H9 (cell line): ENCODE measurements around the gene DEFB131B. TPM values are rescaled to one million over a fixed set of nuclear protein-coding genes. Genes with fewer than 3 reads are reported as not detected.

Experiments
- DNase-seq: peaks from one replicate; pipeline ENCODE4 v3.0.0-alpha.2; 2017
- H2AFZ ChIP-seq: one replicate; pipeline ENCODE4 v1.6.1; 2013; ENCODE audit warnings: mild to moderate bottlenecking, low read length, control low read depth, moderate library complexity
- H2AK5ac ChIP-seq: 2 replicates; pipeline ENCODE4 v1.6.1; 2013; ENCODE audit warnings: low read length, control low read depth, mixed read lengths; ENCODE audit not compliant: insufficient read length
- H2BK120ac ChIP-seq: one replicate; pipeline ENCODE4 v1.6.1; 2013; ENCODE audit warnings: low read depth, mild to moderate bottlenecking, low read length, control low read depth, inconsistent platforms; ENCODE audit not compliant: poor library complexity, severe bottlenecking
- H2BK12ac ChIP-seq: 2 replicates; pipeline ENCODE4 v1.6.1; 2013; ENCODE audit warnings: low read length, control low read depth, mixed read lengths, low read depth; ENCODE audit not compliant: insufficient read length
- H2BK15ac ChIP-seq: 2 replicates; pipeline ENCODE4 v1.6.1; 2013; ENCODE audit warnings: low read depth, low read length, control low read depth
- H2BK20ac ChIP-seq: one replicate; pipeline ENCODE4 v1.6.1; 2013; ENCODE audit warnings: low read depth, mild to moderate bottlenecking, low read length, control low read depth, inconsistent platforms; ENCODE audit not compliant: poor library complexity, severe bottlenecking
- H2BK5ac ChIP-seq: 2 replicates; pipeline ENCODE4 v1.6.1; 2013; ENCODE audit warnings: low read length, control low read depth, mixed read lengths; ENCODE audit not compliant: insufficient read length
- H3K14ac ChIP-seq: 2 replicates; pipeline ENCODE4 v1.6.1; 2013; ENCODE audit warnings: low read length, control low read depth; ENCODE audit not compliant: insufficient read depth
- H3K18ac ChIP-seq: 2 replicates; pipeline ENCODE4 v1.6.1; 2013; ENCODE audit warnings: low read depth, mild to moderate bottlenecking, mixed read lengths, low read length, control low read depth; ENCODE audit not compliant: insufficient read length
- H3K23ac ChIP-seq: 2 replicates; pipeline ENCODE4 v1.6.1; 2013; ENCODE audit warnings: low read length, control low read depth, mixed read lengths, low read depth; ENCODE audit not compliant: insufficient read length
- H3K23me2 ChIP-seq: 2 replicates; pipeline ENCODE4 v1.6.1; 2013; ENCODE audit warnings: low read depth, mild to moderate bottlenecking, mixed read lengths, low read length, control low read depth; ENCODE audit not compliant: insufficient read length, poor library complexity, severe bottlenecking
- H3K27ac ChIP-seq: 2 replicates; pipeline ENCODE4 v1.5.1; 2013; ENCODE audit warnings: low read length, control low read depth, mixed read lengths, low read depth; ENCODE audit not compliant: insufficient read length
- H3K27me3 ChIP-seq: 2 replicates; pipeline ENCODE4 v1.6.1; 2013; ENCODE audit warnings: low read length, control low read depth, inconsistent platforms; ENCODE audit not compliant: insufficient read depth
- H3K4ac ChIP-seq: 2 replicates; pipeline ENCODE4 v1.6.1; 2013; ENCODE audit warnings: low read depth, mild to moderate bottlenecking, control low read depth, inconsistent platforms, low read length, moderate library complexity
- H3K4me1 ChIP-seq: 2 replicates; pipeline ENCODE4 v1.6.1; 2013; ENCODE audit warnings: low read length, control low read depth, inconsistent platforms; ENCODE audit not compliant: insufficient read depth
- H3K4me2 ChIP-seq: 2 replicates; pipeline ENCODE4 v1.6.1; 2013; ENCODE audit warnings: low read length, control low read depth, mixed read lengths; ENCODE audit not compliant: insufficient read length, insufficient read depth
- H3K56ac ChIP-seq: 2 replicates; pipeline ENCODE4 v1.6.1; 2013; ENCODE audit warnings: low read depth, mild to moderate bottlenecking, mixed read lengths, low read length, control low read depth; ENCODE audit not compliant: insufficient read length
- H3K79me1 ChIP-seq: 2 replicates; pipeline ENCODE4 v1.6.1; 2013; ENCODE audit warnings: low read depth, mild to moderate bottlenecking, moderate library complexity, low read length, control low read depth, inconsistent platforms; ENCODE audit not compliant: insufficient read depth, poor library complexity, severe bottlenecking
- H3K79me2 ChIP-seq: 2 replicates; pipeline ENCODE4 v1.6.1; 2013; ENCODE audit warnings: low read length, control low read depth, inconsistent platforms; ENCODE audit not compliant: insufficient read depth
- H3K9ac ChIP-seq: 2 replicates; pipeline ENCODE4 v1.6.1; 2013; ENCODE audit warnings: low read length, control low read depth, mixed read lengths; ENCODE audit not compliant: insufficient read length; ENCODE audit errors: extremely low read depth
- H3K9me3 ChIP-seq: one replicate; pipeline ENCODE4 v1.6.1; 2013; ENCODE audit warnings: low read depth, low read length, inconsistent platforms; ENCODE audit not compliant: control insufficient read depth
- H3T11ph ChIP-seq: one replicate; pipeline ENCODE4 v1.6.1; 2013; ENCODE audit warnings: mild to moderate bottlenecking, low read length, control low read depth, inconsistent platforms
- H4K20me1 ChIP-seq: one replicate; pipeline ENCODE4 v1.6.1; 2013; ENCODE audit not compliant: control insufficient read depth, insufficient read length, insufficient read depth
- H4K5ac ChIP-seq: 2 replicates; pipeline ENCODE4 v1.6.1; 2013; ENCODE audit warnings: low read depth, mild to moderate bottlenecking, mixed read lengths, low read length, control low read depth; ENCODE audit not compliant: insufficient read length
- H4K8ac ChIP-seq: replicated peaks from 2 replicates; pipeline ENCODE4 v1.6.1; 2013; ENCODE audit warnings: low read length, control low read depth, mixed read lengths, low read depth; ENCODE audit not compliant: insufficient read length
- H4K91ac ChIP-seq: 2 replicates; pipeline ENCODE4 v1.6.1; 2013; ENCODE audit warnings: low read depth, mild to moderate bottlenecking, moderate library complexity, mixed read lengths, low read length, control low read depth; ENCODE audit not compliant: insufficient read length
- H3K27ac Mint-ChIP-seq, 3 experiments: 2 replicates in 2 of 3; 3 replicates in 1 of 3; pipeline ENCODE4 v1.8.0; 2020 to 2021; ENCODE audit warnings: mixed read lengths in 3 of 3, mild to moderate bottlenecking in 1 of 3, moderate library complexity in 1 of 3
- H3K27me3 Mint-ChIP-seq: 2 replicates; pipeline ENCODE4 v1.8.0; 2021; ENCODE audit warnings: low read depth, mild to moderate bottlenecking, moderate library complexity, mixed read lengths
- H3K36me3 Mint-ChIP-seq, 3 experiments: 2 replicates in 2 of 3; 3 replicates in 1 of 3; pipeline ENCODE4 v1.8.0; 2020 to 2021; ENCODE audit warnings: low read depth in 3 of 3, mixed read lengths in 3 of 3; ENCODE audit not compliant: insufficient read depth in 1 of 3
- H3K4me1 Mint-ChIP-seq, 2 experiments: 2 replicates each; pipeline ENCODE4 v1.8.0; 2020; ENCODE audit warnings: mixed read lengths in 2 of 2
- H3K4me3 Mint-ChIP-seq, 2 experiments: 2 replicates in 1 of 2; 3 replicates in 1 of 2; pipeline ENCODE4 v1.8.0; 2020 to 2021; ENCODE audit warnings: mild to moderate bottlenecking in 2 of 2, mixed read lengths in 2 of 2, moderate library complexity in 1 of 2
- H3K9me3 Mint-ChIP-seq, 2 experiments: 2 replicates in 1 of 2; 3 replicates in 1 of 2; pipeline ENCODE4 v1.8.0; 2020; ENCODE audit warnings: mild to moderate bottlenecking in 2 of 2, mixed read lengths in 2 of 2, moderate library complexity in 1 of 2
- CTCF ChIP-seq: fragments of 200-600 bp; sonication (generic); conservative IDR thresholded peaks from 3 replicates; pipeline ENCODE4 v1.8.0; 2021; ENCODE audit warnings: antibody characterized with exemption, mild to moderate bottlenecking
- WGBS: extraction: QIAGEN DNeasy Blood & Tissue Kit; methylation state at CpG from one replicate; pipeline ENCODE4 v1.1.7; 2013; ENCODE audit warnings: missing lambda C conversion rate, low lambda C conversion rate, mixed read lengths; ENCODE audit not compliant: insufficient read length; ENCODE audit errors: extremely low coverage; 5-methylcytosine and 5-hydroxymethylcytosine counted together
- total RNA-seq: library from RNA; stranded (reverse); gene quantifications from 2 replicates; pipeline ENCODE4 v1.2.1, GENCODE V29; 2021

Gene DEFB131B
- total RNA-seq, 1 experiment from 2014 or later = not detected

- H3K9me3 ChIP-seq = no peaks in the 10 kb centered on the region
- H3K4ac ChIP-seq = no peak overlapping the region
- no peak overlapping the region for H3T11ph ChIP-seq
- Mint-ChIP-seq H3K27ac (no peak overlapping the region), H3K36me3 (peaks cover 0 to 5% (median 1%) of the 10 kb centered on the region in 3 experiments; a peak in 3 of 7 replicates), H3K4me3 (no peak overlapping the region), H3K27me3 (no peaks in the 10 kb centered on the region), H3K9me3 (no peaks in the 10 kb centered on the region), H3K4me1 (peaks cover 9 to 20% of the 10 kb centered on the region in 2 experiments)
- no peak overlapping the region for H2AK5ac ChIP-seq
- H3K79me2 ChIP-seq = peaks cover 39% of the 10 kb centered on the region
- no peak for TF ChIP-seq CTCF
- WGBS = no CpG with 5 or more reads among the region's 4 CpGs
- no peak overlapping the region for H3K23ac ChIP-seq
- H2BK20ac ChIP-seq = no peak overlapping the region
- H3K4me2 ChIP-seq = no peak overlapping the region
- no peak overlapping the region for H3K9ac ChIP-seq
- H4K20me1 ChIP-seq = no peaks in the 10 kb centered on the region
- H4K5ac ChIP-seq = no peak overlapping the region
- peaks cover 5% of the 10 kb centered on the region for H3K23me2 ChIP-seq
- H2AFZ ChIP-seq = no peak overlapping the region
- H4K91ac ChIP-seq = no peak overlapping the region
- no peak overlapping the region for H2BK12ac ChIP-seq
- DNase-seq = no peak
- H3K79me1 ChIP-seq = peaks cover 17% of the 10 kb centered on the region
- no peak overlapping the region for H3K18ac ChIP-seq
- H3K27me3 ChIP-seq = no peaks in the 10 kb centered on the region
- no peak overlapping the region for H3K56ac ChIP-seq
- no peak overlapping the region for H3K14ac ChIP-seq
- H4K8ac ChIP-seq = no peak overlapping the region
- no peak overlapping the region for H2BK120ac ChIP-seq
- no peak overlapping the region for H2BK5ac ChIP-seq
- H3K4me1 ChIP-seq = no peaks in the 10 kb centered on the region; the same call in 1 of the 2 replicates
- H2BK15ac ChIP-seq = no peak overlapping the region
- H3K27ac ChIP-seq = no peak overlapping the region
These were observed 55.1 kb downstream of the DEFB131B start for GRCh38 chr11:71933141-71933933.

Other genes with a start within 250 kb of the DEFB131B start
- not detected in 2 replicates for gene DEFB108B, start 45.3 kb upstream of the DEFB131B start, total RNA-seq
- 9.1 and 11.0 TPM in 2 replicates for gene XNDC1N, start 50.1 kb downstream of the DEFB131B start, total RNA-seq
- 53.3 and 56.9 TPM in 2 replicates for gene RNF121, start 50.6 kb downstream of the DEFB131B start, total RNA-seq
- gene IL18BP, start 120.5 kb downstream of the DEFB131B start, total RNA-seq = 10.2 and 10.6 TPM in 2 replicates
- 127 and 136 TPM in 2 replicates for gene NUMA1, start 202.1 kb downstream of the DEFB131B start, total RNA-seq
- 3.1 and 6.4 TPM in 2 replicates for gene LRRC51, start 202.4 kb downstream of the DEFB131B start, total RNA-seq
- 96.2 and 96.3 TPM in 2 replicates for gene LAMTOR1, start 224.8 kb downstream of the DEFB131B start, total RNA-seq
- gene TOMT, start 227.5 kb downstream of the DEFB131B start, total RNA-seq = not detected in 2 replicates
- gene ANAPC15, start 234.2 kb downstream of the DEFB131B start, total RNA-seq = 72.6 and 79.3 TPM in 2 replicates